AG04449 (cell line): ENCODE measurements around the gene NDRG2.

Experiments
- CTCF ChIA-PET: fragments of 350-600 bp; formaldehyde crosslinking; extraction: SDS; loops from one replicate; lab custom pipeline; 2021; ENCODE audit warnings: antibody characterized with exemption; lab: Yijun Ruan, JAX
- POLR2A ChIA-PET: fragments of 400-600, 350-600 bp; formaldehyde crosslinking; extraction: SDS; loops from one replicate; lab custom pipeline; 2020; ENCODE audit warnings: antibody characterized with exemption, inconsistent platforms; lab: Yijun Ruan, JAX
- DNase-seq: peaks from one replicate; pipeline ENCODE4 v3.0.0-alpha.2; 2010; ENCODE audit warnings: low read depth, low spot score
- H3K4me3 ChIP-seq: 2 replicates; pipeline ENCODE4 v1.5.1; 2011; ENCODE audit warnings: low read depth, mild to moderate bottlenecking, control low read depth, low read length
- TF ChIP-seq, protein P1 (sequence below): IDR thresholded peaks from one replicate; pipeline ENCODE4 v1.5.1; 2011; ENCODE audit warnings: mild to moderate bottlenecking, moderate library complexity, low read length, control low read depth, inconsistent platforms; ENCODE audit not compliant: insufficient read depth; ENCODE audit errors: missing control alignments

Gene NDRG2

DNA sequence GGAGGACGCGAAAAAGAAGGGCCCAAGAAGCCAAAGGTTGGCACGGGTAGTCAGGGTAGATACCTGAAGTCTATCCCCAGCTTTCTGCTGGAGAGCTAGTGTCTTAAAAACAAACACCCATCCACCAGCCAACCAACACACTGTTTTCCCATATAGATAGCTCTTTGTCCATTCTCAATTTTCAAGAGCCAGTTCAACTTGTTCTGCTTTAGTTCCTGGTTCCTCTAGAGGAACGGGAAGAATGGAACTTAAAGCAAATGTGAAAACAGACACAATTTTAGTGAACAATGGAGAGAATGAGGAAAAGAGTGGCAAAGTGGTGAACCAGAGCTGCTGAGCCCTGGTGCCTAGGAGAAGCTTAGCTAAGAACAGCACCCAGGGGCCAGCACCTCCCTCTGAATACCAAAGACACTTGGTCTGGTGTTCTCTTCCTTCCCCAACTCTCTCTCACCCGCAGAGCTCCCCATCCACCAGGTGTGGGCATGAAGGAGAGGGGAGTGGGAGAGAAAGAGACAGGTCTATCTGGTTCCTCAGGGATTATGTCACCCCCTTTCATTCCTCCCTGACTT, 3.8 kb downstream of the NDRG2 start:
- TF ChIP-seq, protein P1, sequence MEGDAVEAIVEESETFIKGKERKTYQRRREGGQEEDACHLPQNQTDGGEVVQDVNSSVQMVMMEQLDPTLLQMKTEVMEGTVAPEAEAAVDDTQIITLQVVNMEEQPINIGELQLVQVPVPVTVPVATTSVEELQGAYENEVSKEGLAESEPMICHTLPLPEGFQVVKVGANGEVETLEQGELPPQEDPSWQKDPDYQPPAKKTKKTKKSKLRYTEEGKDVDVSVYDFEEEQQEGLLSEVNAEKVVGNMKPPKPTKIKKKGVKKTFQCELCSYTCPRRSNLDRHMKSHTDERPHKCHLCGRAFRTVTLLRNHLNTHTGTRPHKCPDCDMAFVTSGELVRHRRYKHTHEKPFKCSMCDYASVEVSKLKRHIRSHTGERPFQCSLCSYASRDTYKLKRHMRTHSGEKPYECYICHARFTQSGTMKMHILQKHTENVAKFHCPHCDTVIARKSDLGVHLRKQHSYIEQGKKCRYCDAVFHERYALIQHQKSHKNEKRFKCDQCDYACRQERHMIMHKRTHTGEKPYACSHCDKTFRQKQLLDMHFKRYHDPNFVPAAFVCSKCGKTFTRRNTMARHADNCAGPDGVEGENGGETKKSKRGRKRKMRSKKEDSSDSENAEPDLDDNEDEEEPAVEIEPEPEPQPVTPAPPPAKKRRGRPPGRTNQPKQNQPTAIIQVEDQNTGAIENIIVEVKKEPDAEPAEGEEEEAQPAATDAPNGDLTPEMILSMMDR: no peak
- H3K4me3 ChIP-seq: no peak overlapping the region
- CTCF ChIA-PET: interaction anchor here (0.9 to 17.1 kb wide), 8 partner anchors 10 to 85 kb away, joined by 3 to 684 read pairs (median 230); partner anchors contain the start of genes RNASE13, RNASE7, SLC39A2 and TMEM253
- DNase-seq: no peak
- POLR2A ChIA-PET: no interaction called here

DNA sequence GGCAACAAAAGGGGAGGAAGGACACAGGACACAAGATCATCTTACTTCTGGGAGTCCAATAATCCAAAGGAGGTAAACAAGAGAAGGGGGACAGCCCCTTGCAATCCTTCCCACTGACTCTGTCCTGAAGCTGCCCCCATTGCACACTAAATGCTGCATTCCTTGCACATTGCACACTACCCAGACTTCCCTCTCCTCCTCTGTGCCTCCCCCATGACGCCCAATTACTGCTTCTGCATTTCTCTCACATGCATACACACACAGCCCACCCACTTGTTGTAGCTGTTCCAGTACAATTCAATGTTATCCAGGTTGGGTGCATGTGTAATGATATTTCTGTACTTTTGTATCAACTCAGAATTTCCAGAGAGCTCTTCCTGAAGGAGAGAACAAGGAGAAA, 5.5 kb downstream of the NDRG2 start:
- no peak for DNase-seq
- ChIA-PET POLR2A (interaction anchor here (0.9 kb wide), 1 partner anchor 12 kb away, joined by 3 read pairs; no protein-coding TSS in a partner anchor), CTCF (interaction anchor here (1.4 to 17.1 kb wide), 9 partner anchors 8 to 87 kb away, joined by 7 to 684 read pairs (median 172); partner anchors contain the start of genes RNASE13, RNASE7, SLC39A2 and TMEM253)
- no peak overlapping the region for H3K4me3 ChIP-seq
- TF ChIP-seq, protein P1: no peak

DNA sequence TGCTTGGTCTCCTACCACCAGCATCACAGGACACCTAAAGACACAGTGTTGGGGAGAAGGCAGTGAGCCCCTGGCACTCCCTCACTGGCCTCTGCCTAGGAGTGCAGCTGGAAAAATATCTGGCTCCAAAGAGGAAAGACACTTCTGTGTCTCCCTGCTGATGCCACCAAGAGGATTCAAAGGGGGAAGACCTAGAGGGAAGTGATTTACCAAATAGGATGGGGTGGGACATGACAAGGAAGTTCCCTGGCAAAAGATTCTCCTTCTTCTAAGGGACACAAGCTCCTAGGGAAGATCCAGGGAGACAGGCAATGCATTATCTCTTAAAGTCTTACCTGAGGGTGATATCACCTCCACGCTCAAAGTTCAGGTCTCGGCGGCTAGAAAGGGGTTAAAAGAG, 6.1 kb downstream of the NDRG2 start:
- no peak for DNase-seq
- TF ChIP-seq, protein P1: no peak
- no peak overlapping the region for H3K4me3 ChIP-seq
- ChIA-PET POLR2A (no interaction called here), CTCF (interaction anchor here (0.6 to 17.1 kb wide), 10 partner anchors 7 to 87 kb away, joined by 3 to 684 read pairs (median 164); partner anchors contain the start of genes ARHGEF40, RNASE13, RNASE7 and SLC39A2)

DNA sequence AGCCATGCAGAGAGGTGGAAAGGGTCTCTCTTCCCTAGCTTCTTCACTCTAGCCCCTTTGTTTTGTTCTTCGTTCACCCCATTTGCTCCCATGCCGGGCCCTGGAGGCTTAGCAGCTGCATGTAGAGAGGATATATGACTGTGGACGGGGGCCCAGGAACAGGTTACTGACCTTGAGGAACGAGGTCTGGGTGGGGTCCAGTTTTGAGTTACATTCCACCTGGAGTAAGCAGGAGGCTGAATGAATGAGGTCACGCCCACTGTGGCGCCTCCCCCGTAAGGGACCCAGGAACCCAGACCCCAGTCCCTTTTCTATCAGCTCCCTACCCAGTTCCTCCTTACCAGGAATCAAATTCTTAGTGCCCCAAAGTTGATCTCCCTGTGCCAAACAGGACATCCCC, 6.6 kb downstream of the NDRG2 start:
- no peak for DNase-seq
- POLR2A ChIA-PET: interaction anchor here (0.6 kb wide), 1 partner anchor 9 kb away, joined by 3 read pairs; no protein-coding TSS in a partner anchor
- CTCF ChIA-PET: interaction anchor here (0.6 to 17.1 kb wide), 10 partner anchors 10 to 88 kb away, joined by 3 to 684 read pairs (median 164); partner anchors contain the start of genes ARHGEF40, RNASE13, RNASE7 and SLC39A2
- TF ChIP-seq, protein P1: no peak
- no peak overlapping the region for H3K4me3 ChIP-seq

DNA sequence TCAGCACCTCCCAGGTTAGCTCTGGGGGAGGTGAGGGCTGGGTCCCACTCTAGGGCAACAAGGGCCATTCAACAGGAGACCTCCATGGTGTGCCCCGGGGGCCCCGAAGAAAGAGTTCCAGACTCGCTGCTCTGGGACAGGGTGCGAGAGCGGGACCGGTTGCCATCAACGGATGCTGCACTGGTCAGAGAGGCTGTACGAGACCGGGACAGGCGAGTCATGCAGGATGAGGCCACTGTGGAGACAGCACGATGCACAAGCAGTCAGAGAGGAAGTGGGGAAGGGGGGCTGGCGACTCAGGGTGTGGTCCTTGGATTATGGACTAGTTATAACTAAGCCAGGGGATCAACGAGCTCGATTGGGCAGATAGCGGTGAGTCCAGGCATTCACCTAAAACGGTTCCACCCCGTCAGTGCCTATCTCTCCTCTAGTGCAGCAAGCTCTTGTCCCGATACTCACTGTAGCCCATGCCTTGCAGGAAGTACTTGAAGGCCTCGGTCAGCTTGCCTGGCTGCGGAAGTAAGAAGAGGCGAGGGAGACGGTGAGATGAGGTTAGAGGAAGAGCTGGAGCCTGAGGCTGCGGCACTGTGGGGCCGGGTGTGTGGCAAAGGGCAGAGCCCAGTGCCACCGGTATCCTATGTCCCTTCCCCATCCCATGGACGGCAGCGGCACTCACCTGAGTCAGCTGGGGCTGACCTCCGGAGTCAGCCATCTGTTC, 7.2 kb downstream of the NDRG2 start:
- POLR2A ChIA-PET: interaction anchor here (0.6 to 0.7 kb wide), 2 partner anchors 10 to 54 kb away, joined by 3 read pairs; no protein-coding TSS in a partner anchor
- no peak for DNase-seq
- CTCF ChIA-PET: interaction anchor here (1.2 to 17.1 kb wide), 8 partner anchors 14 to 88 kb away, joined by 4 to 684 read pairs (median 230); partner anchors contain the start of genes RNASE13, RNASE7, SLC39A2 and TMEM253

More for the DNA sequence above, 7.2 kb downstream of the NDRG2 start:
- TF ChIP-seq, protein P1: no peak
- H3K4me3 ChIP-seq: no peak overlapping the region
